Measurements from ENCODE around the gene ANKRD2. TPM values are rescaled to one million over a fixed set of nuclear protein-coding genes. Genes with fewer than 3 reads are reported as not detected.
"Not testable (repeated sequence)": the region's sequence is repeated elsewhere in the genome, so short reads cannot be mapped to it uniquely, and the experiment has no call there.

Gene ANKRD2
- total RNA-seq, 1 donor from 2014 or later = 0.08 TPM

GRCh38 chr10:97575127-97575668, 2.6 kb downstream of the ANKRD2 start:
- Histone ChIP-seq H3K27me3 (ENCODE audit: control insufficient read depth, insufficient read depth, low read length) (no peaks in the 10 kb centered on the region), H3K36me3 (ENCODE audit: control insufficient read depth, insufficient read depth, low read length) (peaks cover 1% of the 10 kb centered on the region), H3K4me3 (ENCODE audit: low read depth, low read length) (no peak overlapping the region)
- no peak for DNase-seq (ENCODE audit: low read depth)
- no peak for TF ChIP-seq CTCF (IDR thresholded peaks at IDR 0.05; ENCODE audit: insufficient read depth, low read length, poor library complexity, severe bottlenecking)

GRCh38 chr10:97576487-97576886, 3.9 kb downstream of the ANKRD2 start:
- H3K27me3 ChIP-seq (ENCODE audit: control insufficient read depth, insufficient read depth, low read length); H3K36me3 ChIP-seq (ENCODE audit: control insufficient read depth, insufficient read depth, low read length); DNase-seq (ENCODE audit: low read depth); H3K4me3 ChIP-seq (ENCODE audit: low read depth, low read length): not testable (repeated sequence)

GRCh38 chr10:97577701-97578100, 5.1 kb downstream of the ANKRD2 start:
- H3K4me3 ChIP-seq (ENCODE audit: low read depth, low read length) = no peak overlapping the region
- no peak for DNase-seq (ENCODE audit: low read depth)
- no peaks in the 10 kb centered on the region for H3K36me3 ChIP-seq (ENCODE audit: control insufficient read depth, insufficient read depth, low read length)
- TF ChIP-seq CTCF (IDR thresholded peaks at IDR 0.05; ENCODE audit: insufficient read depth, low read length, poor library complexity, severe bottlenecking) = no peak
- no peaks in the 10 kb centered on the region for H3K27me3 ChIP-seq (ENCODE audit: control insufficient read depth, insufficient read depth, low read length)

GRCh38 chr10:97578171-97578844, 5.7 kb downstream of the ANKRD2 start:
- H3K36me3 ChIP-seq (ENCODE audit: control insufficient read depth, insufficient read depth, low read length) = no peaks in the 10 kb centered on the region
- no peak for TF ChIP-seq CTCF (IDR thresholded peaks at IDR 0.05; ENCODE audit: insufficient read depth, low read length, poor library complexity, severe bottlenecking)
- DNase-seq (ENCODE audit: low read depth) = no peak
- no peaks in the 10 kb centered on the region for H3K27me3 ChIP-seq (ENCODE audit: control insufficient read depth, insufficient read depth, low read length)
- no peak overlapping the region for H3K4me3 ChIP-seq (ENCODE audit: low read depth, low read length)

- Histone ChIP-seq H3K27me3 (ENCODE audit: control insufficient read depth, insufficient read depth, low read length) (no peaks in the 10 kb centered on the region), H3K36me3 (ENCODE audit: control insufficient read depth, insufficient read depth, low read length) (no peaks in the 10 kb centered on the region), H3K4me3 (ENCODE audit: low read depth, low read length) (no peak overlapping the region)
- no peak for TF ChIP-seq CTCF (IDR thresholded peaks at IDR 0.05; ENCODE audit: insufficient read depth, low read length, poor library complexity, severe bottlenecking)
- DNase-seq (ENCODE audit: low read depth) = no peak
Observed at GRCh38 chr10:97580421-97581367, 8.1 kb downstream of the ANKRD2 start.

GRCh38 chr10:97582169-97582568, 9.6 kb downstream of the ANKRD2 start:
- DNase-seq (ENCODE audit: low read depth) = no peak
- Histone ChIP-seq H3K36me3 (ENCODE audit: control insufficient read depth, insufficient read depth, low read length) (no peaks in the 10 kb centered on the region), H3K4me3 (ENCODE audit: low read depth, low read length) (no peak overlapping the region), H3K27me3 (ENCODE audit: control insufficient read depth, insufficient read depth, low read length) (no peaks in the 10 kb centered on the region)
- no peak for TF ChIP-seq CTCF (IDR thresholded peaks at IDR 0.05; ENCODE audit: insufficient read depth, low read length, poor library complexity, severe bottlenecking)

Data from kidney epithelial cell (primary cell).